Mesothelial cell of epicardium (in vitro differentiated cells): ENCODE data around the gene PTDSS2. TPM values are rescaled to one million over a fixed set of nuclear protein-coding genes. Genes with fewer than 3 reads are reported as not detected.

ENCODE experiments used
- DNase-seq, 2 experiments: peaks; one replicate each; pipeline ENCODE4 v3.0.0; 2021; ENCODE audit warnings: low spot score in 2 of 2; ENCODE audit not compliant: unreplicated experiment in 2 of 2
- H3K27ac Mint-ChIP-seq: 2 replicates; pipeline ENCODE4 v1.8.0; 2021; ENCODE audit warnings: mixed read lengths
- H3K27me3 Mint-ChIP-seq: 2 replicates; pipeline ENCODE4 v1.8.0; 2021; ENCODE audit warnings: low read depth, mixed read lengths
- H3K36me3 Mint-ChIP-seq: 2 replicates; pipeline ENCODE4 v1.8.0; 2021; ENCODE audit warnings: mixed read lengths
- H3K4me1 Mint-ChIP-seq: 2 replicates; pipeline ENCODE4 v1.8.0; 2021; ENCODE audit warnings: mixed read lengths
- H3K4me3 Mint-ChIP-seq: 2 replicates; pipeline ENCODE4 v1.8.0; 2021; ENCODE audit warnings: mild to moderate bottlenecking, moderate library complexity, mixed read lengths
- H3K9me3 Mint-ChIP-seq: 2 replicates; pipeline ENCODE4 v1.8.0; 2021; ENCODE audit warnings: mixed read lengths
- total RNA-seq: library from RNA; stranded (reverse); gene quantifications from 3 replicates; pipeline ENCODE4 v1.2.1, GENCODE V29; 2021
- TF ChIP-seq, protein P1 (sequence below): fragments of 200-600 bp; sonication (generic); IDR thresholded peaks from one replicate; pipeline ENCODE4 v1.5.0; 2021; ENCODE audit warnings: antibody characterized with exemption; ENCODE audit not compliant: unreplicated experiment

PTDSS2 gene
- total RNA-seq, 1 donor from 2014 or later: 49.7 TPM

DNA sequence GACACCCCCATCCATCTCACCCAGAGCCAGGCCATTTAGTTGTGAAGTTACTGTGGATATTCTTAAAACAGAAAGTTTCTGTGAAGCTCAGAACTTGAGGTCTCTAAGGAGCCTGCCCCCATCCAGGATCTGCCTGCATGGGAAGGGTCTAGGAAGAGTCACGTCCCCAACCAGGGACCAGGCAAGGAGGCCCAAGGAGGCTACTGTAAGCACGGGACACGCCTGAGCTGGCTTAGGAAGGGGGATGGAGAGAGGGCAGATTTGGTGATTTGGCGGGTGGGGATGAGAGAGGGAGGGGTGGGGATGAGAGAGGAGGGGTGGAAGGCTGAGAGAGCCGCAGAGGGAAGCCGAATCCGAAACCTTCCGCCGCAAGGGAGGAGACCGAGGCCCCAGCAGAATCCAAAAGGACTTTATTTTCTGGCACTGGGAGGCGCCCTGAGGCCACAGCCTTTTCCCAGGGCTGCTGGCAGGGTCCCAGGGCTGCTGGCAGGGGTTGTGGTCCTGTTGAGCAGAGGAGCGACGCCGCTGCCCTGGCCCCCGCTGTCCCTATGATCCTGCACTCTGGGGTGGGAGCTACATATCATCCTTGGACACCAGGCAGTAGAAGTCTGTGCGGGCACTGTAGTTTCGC lies 44.6 kb upstream of the PTDSS2 start:
- Mint-ChIP-seq H3K27ac (peak overlapping the region; percentile 73), H3K4me3 (peak overlapping the region; percentile 58), H3K36me3 (no peaks in the 10 kb centered on the region), H3K9me3 (no peaks in the 10 kb centered on the region), H3K27me3 (no peaks in the 10 kb centered on the region), H3K4me1 (peaks cover 6% of the 10 kb centered on the region)
- TF ChIP-seq, protein P1, sequence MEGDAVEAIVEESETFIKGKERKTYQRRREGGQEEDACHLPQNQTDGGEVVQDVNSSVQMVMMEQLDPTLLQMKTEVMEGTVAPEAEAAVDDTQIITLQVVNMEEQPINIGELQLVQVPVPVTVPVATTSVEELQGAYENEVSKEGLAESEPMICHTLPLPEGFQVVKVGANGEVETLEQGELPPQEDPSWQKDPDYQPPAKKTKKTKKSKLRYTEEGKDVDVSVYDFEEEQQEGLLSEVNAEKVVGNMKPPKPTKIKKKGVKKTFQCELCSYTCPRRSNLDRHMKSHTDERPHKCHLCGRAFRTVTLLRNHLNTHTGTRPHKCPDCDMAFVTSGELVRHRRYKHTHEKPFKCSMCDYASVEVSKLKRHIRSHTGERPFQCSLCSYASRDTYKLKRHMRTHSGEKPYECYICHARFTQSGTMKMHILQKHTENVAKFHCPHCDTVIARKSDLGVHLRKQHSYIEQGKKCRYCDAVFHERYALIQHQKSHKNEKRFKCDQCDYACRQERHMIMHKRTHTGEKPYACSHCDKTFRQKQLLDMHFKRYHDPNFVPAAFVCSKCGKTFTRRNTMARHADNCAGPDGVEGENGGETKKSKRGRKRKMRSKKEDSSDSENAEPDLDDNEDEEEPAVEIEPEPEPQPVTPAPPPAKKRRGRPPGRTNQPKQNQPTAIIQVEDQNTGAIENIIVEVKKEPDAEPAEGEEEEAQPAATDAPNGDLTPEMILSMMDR: no peak
- no peak for DNase-seq

DNA sequence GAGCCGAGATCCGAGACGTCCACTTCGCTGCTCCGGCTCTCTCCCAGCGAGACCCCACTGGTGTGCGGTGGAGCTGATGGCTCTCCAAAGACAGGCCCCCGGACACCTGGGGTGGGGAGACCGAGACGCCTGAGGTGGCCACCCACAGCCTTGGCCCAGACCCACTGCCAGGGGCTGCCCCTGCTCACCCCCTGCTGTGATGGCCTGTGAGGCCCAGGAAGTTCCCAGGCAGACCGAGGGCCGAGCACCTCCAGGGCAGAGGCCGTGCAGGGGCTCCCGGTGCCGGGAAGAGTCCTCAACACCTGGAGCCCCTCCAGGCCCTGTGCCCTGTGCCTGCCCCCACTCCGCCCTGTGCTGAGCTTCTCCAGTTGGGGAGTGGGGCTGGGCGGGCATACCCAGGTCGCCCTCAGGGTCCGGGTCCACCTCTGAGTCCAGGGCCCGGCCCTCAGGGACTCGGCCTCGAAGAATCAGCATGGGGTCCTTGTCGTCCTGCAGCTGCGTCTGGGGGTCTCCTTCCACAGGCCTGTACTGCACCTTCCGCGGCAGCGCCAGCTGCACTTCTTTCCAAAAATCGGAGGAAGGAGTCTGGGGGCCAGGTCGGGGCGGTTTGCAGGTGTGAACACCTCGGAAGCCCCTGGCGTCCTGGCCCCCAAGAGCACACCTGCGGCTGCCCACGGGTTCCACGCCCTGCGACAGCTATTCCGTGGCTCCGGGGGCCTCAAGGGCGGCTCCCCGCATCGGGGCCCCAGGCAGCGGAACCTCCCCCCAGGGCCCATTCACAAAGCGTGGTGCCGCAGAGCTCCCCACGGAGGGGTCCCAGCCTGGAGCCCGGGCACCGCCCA lies 43.9 kb upstream of the PTDSS2 start:
- H3K36me3 Mint-ChIP-seq: no peaks in the 10 kb centered on the region
- H3K27me3 Mint-ChIP-seq: no peaks in the 10 kb centered on the region
- TF ChIP-seq, protein P1: no peak
- peak overlapping the region; percentile 58 for H3K4me3 Mint-ChIP-seq
- H3K27ac Mint-ChIP-seq: peak overlapping the region; percentile 43
- H3K4me1 Mint-ChIP-seq: peaks cover 6% of the 10 kb centered on the region
- H3K9me3 Mint-ChIP-seq: no peaks in the 10 kb centered on the region
- no peak for DNase-seq

DNA sequence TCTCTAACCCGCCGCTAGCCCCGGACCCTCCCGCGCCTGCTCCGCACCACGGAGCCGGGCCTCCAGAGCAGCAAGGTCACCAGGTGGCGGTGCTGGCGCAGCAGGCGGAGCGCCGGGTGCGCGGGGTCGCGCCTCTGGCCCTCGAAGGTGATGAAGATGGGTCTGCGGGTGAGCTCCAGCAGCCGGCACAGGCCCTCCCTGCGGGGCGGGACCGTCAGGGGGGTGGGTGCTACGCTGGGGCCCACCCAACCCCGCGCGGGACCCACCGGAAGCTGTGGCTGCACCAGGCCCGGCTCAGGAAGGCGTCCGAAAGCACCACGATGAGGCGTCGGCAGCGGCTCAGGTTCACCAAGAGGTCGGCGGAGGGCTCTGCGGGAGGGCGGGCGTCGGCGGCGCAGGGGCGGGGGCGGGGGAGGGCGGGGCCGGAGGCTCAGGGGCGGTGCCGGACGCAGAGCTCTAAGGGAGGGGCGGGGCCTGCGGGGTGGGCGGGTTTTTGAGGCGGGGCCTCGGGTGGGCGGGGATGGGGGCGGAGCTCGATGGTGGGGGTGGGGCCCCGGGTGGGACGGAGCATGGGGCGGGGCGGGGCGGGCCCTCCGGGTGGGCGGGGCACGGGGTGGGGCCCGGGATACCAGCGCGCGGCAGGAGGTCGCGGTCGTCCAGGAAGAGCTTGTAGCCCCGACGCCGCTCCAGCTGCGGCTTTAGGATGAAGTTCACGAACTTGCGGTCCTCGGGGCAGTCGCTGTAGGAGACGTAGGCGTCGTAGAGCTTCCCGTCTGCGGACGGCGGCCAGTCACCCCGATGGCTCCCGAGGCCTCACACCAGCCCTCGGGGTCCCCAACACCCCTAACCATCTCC lies 43.1 kb upstream of the PTDSS2 start:
- H3K27me3 Mint-ChIP-seq: no peaks in the 10 kb centered on the region

DNA sequence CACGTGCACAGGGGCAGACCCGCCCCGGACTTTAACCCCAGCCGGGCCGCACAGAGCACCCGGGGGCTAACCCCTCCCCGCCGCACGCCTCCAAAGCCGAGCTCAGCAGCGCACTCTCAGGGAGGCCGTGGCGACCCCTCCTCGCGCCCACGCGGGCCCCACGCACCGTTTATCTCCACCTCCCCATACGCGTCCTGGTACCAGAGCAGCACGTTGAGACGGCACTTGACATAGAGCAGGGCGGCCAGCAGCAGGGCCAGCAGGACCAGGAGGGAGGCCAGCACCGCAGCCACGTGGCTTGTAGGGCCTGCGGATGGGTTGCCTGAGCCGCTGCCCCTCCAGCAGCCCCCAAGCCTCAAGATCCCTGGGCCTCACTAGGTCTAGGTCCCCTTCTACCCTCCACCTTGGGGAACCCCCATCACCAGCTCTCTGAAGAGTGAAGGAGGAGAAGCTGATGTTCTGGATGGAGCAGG lies 42.4 kb upstream of the PTDSS2 start:
- H3K9me3 Mint-ChIP-seq: no peaks in the 10 kb centered on the region
- H3K36me3 Mint-ChIP-seq: no peaks in the 10 kb centered on the region
- TF ChIP-seq, protein P1: no peak
- H3K4me3 Mint-ChIP-seq: no peak overlapping the region
- no peak for DNase-seq
- peaks cover 6% of the 10 kb centered on the region for H3K4me1 Mint-ChIP-seq
- H3K27ac Mint-ChIP-seq: no peak overlapping the region
- H3K27me3 Mint-ChIP-seq: no peaks in the 10 kb centered on the region

More for the DNA sequence above, 43.1 kb upstream of the PTDSS2 start:
- DNase-seq: peak; percentile 60 to 70
- H3K27ac Mint-ChIP-seq: no peak overlapping the region
- TF ChIP-seq, protein P1: no peak
- H3K36me3 Mint-ChIP-seq: no peaks in the 10 kb centered on the region
- no peaks in the 10 kb centered on the region for H3K9me3 Mint-ChIP-seq
- peak overlapping the region; percentile 46 for H3K4me3 Mint-ChIP-seq
- H3K4me1 Mint-ChIP-seq: peaks cover 6% of the 10 kb centered on the region

DNA sequence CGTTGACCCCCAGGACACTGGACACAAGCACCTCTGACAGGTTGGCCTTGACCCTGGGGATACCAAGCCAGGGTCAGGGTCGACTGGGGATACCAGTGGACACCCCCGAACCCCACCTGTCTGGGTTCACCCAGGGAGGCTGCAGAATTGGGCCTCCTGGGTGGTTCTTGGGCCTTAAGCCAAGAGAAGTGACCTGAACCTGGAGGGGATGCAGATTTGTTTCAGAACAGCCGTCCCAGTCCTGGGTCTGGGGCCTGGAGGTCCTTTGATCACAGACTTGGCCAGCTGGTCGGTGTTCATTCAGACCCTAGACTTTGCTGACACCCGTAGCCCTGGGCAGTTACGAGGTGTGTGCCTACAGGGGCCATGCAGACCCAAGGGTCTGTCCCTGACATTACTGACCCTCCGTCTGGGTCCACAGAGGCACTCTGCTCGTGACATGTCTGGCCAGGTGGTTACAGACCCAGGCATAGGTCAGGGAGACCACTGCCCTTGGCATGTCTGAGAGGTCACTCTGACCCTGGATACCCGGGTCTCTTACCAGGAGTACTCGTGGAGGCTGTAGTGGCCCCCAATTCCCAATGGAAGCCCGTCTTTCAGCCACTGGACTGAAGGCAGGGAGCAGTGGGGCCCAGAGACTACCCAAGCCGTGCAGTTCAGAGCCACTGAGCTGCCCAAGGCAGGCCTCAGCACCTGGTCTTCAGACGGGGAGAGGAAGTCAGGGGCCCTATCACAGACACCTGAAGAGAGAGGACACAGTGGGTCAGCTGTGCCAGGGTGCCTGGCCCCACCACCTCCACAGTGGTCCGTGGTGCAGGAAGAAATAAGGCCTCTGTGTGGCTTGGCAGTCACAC lies 41.7 kb upstream of the PTDSS2 start:
- no peaks in the 10 kb centered on the region for H3K27me3 Mint-ChIP-seq
- DNase-seq: no peak
- TF ChIP-seq, protein P1: no peak
- H3K27ac Mint-ChIP-seq: no peak overlapping the region
- H3K4me3 Mint-ChIP-seq: no peak overlapping the region
- peaks cover 6% of the 10 kb centered on the region for H3K4me1 Mint-ChIP-seq
- no peaks in the 10 kb centered on the region for H3K9me3 Mint-ChIP-seq
- H3K36me3 Mint-ChIP-seq: no peaks in the 10 kb centered on the region
